ENCODE data around the gene BPIFB2.

The BPIFB2 gene

GRCh38 chr20:33071198-33071597, 63.7 kb downstream of the BPIFB2 start:
- DNase-seq, result no peak

- DNase-seq, result no peak
These were observed 64.9 kb downstream of the BPIFB2 start for GRCh38 chr20:33072362-33072761.

- DNase-seq, result no peak
These were observed 65.3 kb downstream of the BPIFB2 start for GRCh38 chr20:33072813-33073212.

Data from NCI-H345 (cell line).